ENCODE data around the gene APOBEC3F. TPM values are rescaled to one million over a fixed set of nuclear protein-coding genes. Genes with fewer than 3 reads are reported as not detected.
"Not testable (repeated sequence)": the region's sequence is repeated elsewhere in the genome, so short reads cannot be mapped to it uniquely, and the experiment has no call there.

APOBEC3F gene
- total RNA-seq, 1 experiment from 2014 or later, result 8.9 TPM

DNA sequence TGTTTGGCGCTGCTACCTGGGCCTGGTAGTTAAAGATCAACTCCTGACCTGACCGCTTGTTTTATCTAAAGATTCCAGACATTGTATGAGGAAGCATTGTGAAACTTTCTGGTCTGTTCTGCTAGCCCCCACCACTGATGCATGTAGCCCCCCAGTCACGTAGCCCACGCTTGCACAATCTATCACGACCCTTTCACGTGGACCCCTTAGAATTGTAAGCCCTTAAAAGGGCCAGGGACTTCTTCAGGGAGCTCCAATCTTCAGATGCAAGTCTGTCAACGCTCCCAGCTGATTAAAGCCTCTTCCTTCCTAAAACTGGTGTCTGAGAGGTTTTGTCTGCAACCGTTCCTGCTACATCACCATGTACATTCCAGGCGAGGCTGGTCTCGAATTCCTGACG is 15.0 kb downstream of the APOBEC3F start:
- H3K36me3 Mint-ChIP-seq (ENCODE audit: insufficient read depth in 1 of 3, low read depth in 3 of 3), result peaks cover 3 to 7% (median 3%) of the 10 kb centered on the region in 3 experiments; a peak in 5 of 7 replicates
- H3K4me1 ChIP-seq (ENCODE audit: insufficient read depth, low read length), result peaks cover 3% of the 10 kb centered on the region; the same call in 1 of the 2 replicates
- no peak overlapping the region for H3K56ac ChIP-seq (ENCODE audit: insufficient read length, low read depth, low read length)
- H4K5ac ChIP-seq (ENCODE audit: insufficient read length, low read depth, low read length), result no peak overlapping the region
- no peak overlapping the region for H2BK20ac ChIP-seq (ENCODE audit: low read depth, low read length, poor library complexity, severe bottlenecking)
- no peak overlapping the region for H3K4ac ChIP-seq (ENCODE audit: low read depth, low read length)
- no peak overlapping the region for H2BK5ac ChIP-seq (ENCODE audit: insufficient read length, low read length)
- no peak overlapping the region for H2BK120ac ChIP-seq (ENCODE audit: low read depth, low read length, poor library complexity, severe bottlenecking)
- H2BK12ac ChIP-seq (ENCODE audit: insufficient read length, low read depth, low read length), result no peak overlapping the region
- no peak overlapping the region for H4K91ac ChIP-seq (ENCODE audit: insufficient read length, low read depth, low read length)
- peaks cover 2 to 8% of the 10 kb centered on the region in 2 experiments; a peak in 4 of 5 replicates for H3K9me3 Mint-ChIP-seq
- no peak overlapping the region for H3K23ac ChIP-seq (ENCODE audit: insufficient read length, low read depth, low read length)
- peaks cover 7% of the 10 kb centered on the region for H3K27me3 Mint-ChIP-seq (ENCODE audit: low read depth)
- no peaks in the 10 kb centered on the region for H3K79me2 ChIP-seq (ENCODE audit: insufficient read depth, low read length)
- TF ChIP-seq, protein P1, sequence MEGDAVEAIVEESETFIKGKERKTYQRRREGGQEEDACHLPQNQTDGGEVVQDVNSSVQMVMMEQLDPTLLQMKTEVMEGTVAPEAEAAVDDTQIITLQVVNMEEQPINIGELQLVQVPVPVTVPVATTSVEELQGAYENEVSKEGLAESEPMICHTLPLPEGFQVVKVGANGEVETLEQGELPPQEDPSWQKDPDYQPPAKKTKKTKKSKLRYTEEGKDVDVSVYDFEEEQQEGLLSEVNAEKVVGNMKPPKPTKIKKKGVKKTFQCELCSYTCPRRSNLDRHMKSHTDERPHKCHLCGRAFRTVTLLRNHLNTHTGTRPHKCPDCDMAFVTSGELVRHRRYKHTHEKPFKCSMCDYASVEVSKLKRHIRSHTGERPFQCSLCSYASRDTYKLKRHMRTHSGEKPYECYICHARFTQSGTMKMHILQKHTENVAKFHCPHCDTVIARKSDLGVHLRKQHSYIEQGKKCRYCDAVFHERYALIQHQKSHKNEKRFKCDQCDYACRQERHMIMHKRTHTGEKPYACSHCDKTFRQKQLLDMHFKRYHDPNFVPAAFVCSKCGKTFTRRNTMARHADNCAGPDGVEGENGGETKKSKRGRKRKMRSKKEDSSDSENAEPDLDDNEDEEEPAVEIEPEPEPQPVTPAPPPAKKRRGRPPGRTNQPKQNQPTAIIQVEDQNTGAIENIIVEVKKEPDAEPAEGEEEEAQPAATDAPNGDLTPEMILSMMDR (conservative IDR thresholded peaks at IDR 0.05), result no peak
- no peak for DNase-seq
- no peak overlapping the region for H4K8ac ChIP-seq (replicated peaks; ENCODE audit: insufficient read length, low read depth, low read length)
- H3K27me3 ChIP-seq (ENCODE audit: insufficient read depth, low read length), result no peaks in the 10 kb centered on the region
- H3K27ac Mint-ChIP-seq, result no peak overlapping the region
- no peak overlapping the region for H3K27ac ChIP-seq (ENCODE audit: insufficient read length, low read depth, low read length)
- H3K9ac ChIP-seq (ENCODE audit: extremely low read depth, insufficient read length, low read length), result no peak overlapping the region
- no peak overlapping the region for H2BK15ac ChIP-seq (ENCODE audit: low read depth, low read length)
- H2AFZ ChIP-seq (ENCODE audit: low read length), result no peak overlapping the region
- no peak overlapping the region for H3K14ac ChIP-seq (ENCODE audit: insufficient read depth, low read length)
- H3K9me3 ChIP-seq (ENCODE audit: control insufficient read depth, low read depth, low read length), result no peaks in the 10 kb centered on the region
- H3K18ac ChIP-seq (ENCODE audit: insufficient read length, low read depth, low read length), result no peak overlapping the region
- no peak overlapping the region for H3K4me2 ChIP-seq (ENCODE audit: insufficient read depth, insufficient read length, low read length)
- peaks cover 14 to 23% of the 10 kb centered on the region in 2 experiments for H3K4me1 Mint-ChIP-seq
- no peaks in the 10 kb centered on the region for H3K23me2 ChIP-seq (ENCODE audit: insufficient read length, low read depth, low read length, poor library complexity, severe bottlenecking)
- H3T11ph ChIP-seq (ENCODE audit: low read length), result no peak overlapping the region
- no peak overlapping the region for H3K4me3 Mint-ChIP-seq
- WGBS (ENCODE audit: extremely low coverage, insufficient read length, low lambda C conversion rate), result no CpG with 5 or more reads among the region's 11 CpGs
- no peaks in the 10 kb centered on the region for H3K79me1 ChIP-seq (ENCODE audit: insufficient read depth, low read depth, low read length, poor library complexity, severe bottlenecking)
- H2AK5ac ChIP-seq (ENCODE audit: insufficient read length, low read length), result no peak overlapping the region
- H4K20me1 ChIP-seq (ENCODE audit: control insufficient read depth, insufficient read depth, insufficient read length), result no peaks in the 10 kb centered on the region

DNA sequence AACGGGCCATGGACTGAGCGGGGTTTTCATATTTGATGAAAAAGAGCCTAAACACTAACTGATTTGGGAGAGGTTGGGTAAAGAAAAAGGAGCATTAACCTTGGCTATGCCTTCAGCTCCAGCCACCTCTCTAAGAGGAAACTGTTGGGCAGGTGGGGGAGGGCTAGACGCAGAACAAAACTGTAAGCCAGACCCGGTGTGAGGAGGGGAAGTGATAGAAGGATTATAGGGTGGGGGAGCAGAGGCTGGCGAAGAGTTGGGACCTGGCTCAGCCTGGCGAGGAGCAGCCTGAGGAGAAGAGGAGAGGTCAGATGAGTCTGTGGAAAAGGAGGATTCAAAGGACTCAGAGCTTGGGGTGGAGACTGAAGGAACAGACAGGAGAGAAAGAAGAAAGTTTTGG is 20.6 kb downstream of the APOBEC3F start:
- not testable (repeated sequence) for H3K18ac ChIP-seq (ENCODE audit: insufficient read length, low read depth, low read length); H3K27me3 ChIP-seq (ENCODE audit: insufficient read depth, low read length); H2BK15ac ChIP-seq (ENCODE audit: low read depth, low read length); H3K36me3 Mint-ChIP-seq (ENCODE audit: insufficient read depth in 1 of 3, low read depth in 3 of 3); H3T11ph ChIP-seq (ENCODE audit: low read length); H3K14ac ChIP-seq (ENCODE audit: insufficient read depth, low read length); H3K4me1 Mint-ChIP-seq; H3K27ac Mint-ChIP-seq; H3K27me3 Mint-ChIP-seq (ENCODE audit: low read depth); H3K56ac ChIP-seq (ENCODE audit: insufficient read length, low read depth, low read length); H4K8ac ChIP-seq (replicated peaks; ENCODE audit: insufficient read length, low read depth, low read length); H3K9ac ChIP-seq (ENCODE audit: extremely low read depth, insufficient read length, low read length); H3K4me2 ChIP-seq (ENCODE audit: insufficient read depth, insufficient read length, low read length); H4K20me1 ChIP-seq (ENCODE audit: control insufficient read depth, insufficient read depth, insufficient read length); H3K79me1 ChIP-seq (ENCODE audit: insufficient read depth, low read depth, low read length, poor library complexity, severe bottlenecking); H2BK5ac ChIP-seq (ENCODE audit: insufficient read length, low read length); H4K91ac ChIP-seq (ENCODE audit: insufficient read length, low read depth, low read length); H3K79me2 ChIP-seq (ENCODE audit: insufficient read depth, low read length); H3K23me2 ChIP-seq (ENCODE audit: insufficient read length, low read depth, low read length, poor library complexity, severe bottlenecking); H2AK5ac ChIP-seq (ENCODE audit: insufficient read length, low read length); H4K5ac ChIP-seq (ENCODE audit: insufficient read length, low read depth, low read length); H3K9me3 ChIP-seq (ENCODE audit: control insufficient read depth, low read depth, low read length); H3K4ac ChIP-seq (ENCODE audit: low read depth, low read length); H2AFZ ChIP-seq (ENCODE audit: low read length); H2BK120ac ChIP-seq (ENCODE audit: low read depth, low read length, poor library complexity, severe bottlenecking); H3K4me1 ChIP-seq (ENCODE audit: insufficient read depth, low read length); DNase-seq; H3K27ac ChIP-seq (ENCODE audit: insufficient read length, low read depth, low read length); H3K9me3 Mint-ChIP-seq; H2BK20ac ChIP-seq (ENCODE audit: low read depth, low read length, poor library complexity, severe bottlenecking); H3K4me3 Mint-ChIP-seq; H2BK12ac ChIP-seq (ENCODE audit: insufficient read length, low read depth, low read length); H3K23ac ChIP-seq (ENCODE audit: insufficient read length, low read depth, low read length)
- WGBS (ENCODE audit: extremely low coverage, insufficient read length, low lambda C conversion rate), result no CpG with 5 or more reads among the region's 6 CpGs

Measured in H9 (cell line).